Measurements from ENCODE around the gene MTHFD2L.

DNA sequence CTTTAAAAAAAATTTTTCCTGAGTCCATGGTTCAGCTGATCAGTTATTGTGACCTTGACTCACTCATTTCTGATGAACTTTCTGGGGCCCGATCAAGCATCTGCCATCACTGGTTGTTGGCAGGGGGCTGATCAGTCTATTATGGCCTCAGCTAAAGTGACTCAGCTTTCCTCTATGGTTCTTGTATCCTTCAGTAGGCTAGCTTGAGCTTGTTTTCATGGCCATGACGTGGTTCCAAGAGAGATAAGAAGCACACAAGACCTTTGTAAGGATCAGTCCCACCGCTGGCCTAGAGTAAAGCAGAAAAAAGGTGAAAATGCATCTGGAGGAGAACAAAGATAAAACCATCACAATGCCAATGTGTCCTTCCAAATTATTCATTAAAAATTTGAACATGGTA, 120.6 kb downstream of the MTHFD2L start:
- TF ChIP-seq POLR2AphosphoS5 (IDR thresholded peaks at IDR 0.05; ENCODE audit: borderline replicate concordance, low read depth, low read length) (no peak), EZH2 (IDR thresholded peaks at IDR 0.05) (no peak)
